LoVo (cell line): ENCODE measurements around the gene TNP1.
A peak's percentile ranks its signal among the peaks of the same experiment; 100 is the strongest.

ENCODE experiments used
- DNase-seq: peaks from one replicate; pipeline ENCODE4 v3.0.0-alpha.2; 2016; ENCODE audit warnings: low spot score

TNP1 gene

GRCh38 chr2:216873573-216873972 lies 13.7 kb upstream of the TNP1 start:
- DNase-seq = no peak

GRCh38 chr2:216872624-216873023 lies 12.8 kb upstream of the TNP1 start:
- no peak for DNase-seq

GRCh38 chr2:216872040-216872439 lies 12.2 kb upstream of the TNP1 start:
- DNase-seq = no peak

- DNase-seq = no peak
Observed at GRCh38 chr2:216871333-216871934, 11.6 kb upstream of the TNP1 start.

GRCh38 chr2:216870508-216871332 lies 10.9 kb upstream of the TNP1 start:
- no peak for DNase-seq

- DNase-seq = no peak
Observed at GRCh38 chr2:216866515-216867095, 6.7 kb upstream of the TNP1 start.

- DNase-seq = no peak
Observed at GRCh38 chr2:216865658-216866057, 5.8 kb upstream of the TNP1 start.

GRCh38 chr2:216863946-216864345 lies 4.1 kb upstream of the TNP1 start:
- no peak for DNase-seq

GRCh38 chr2:216862628-216863398 lies 2.9 kb upstream of the TNP1 start:
- DNase-seq = no peak

GRCh38 chr2:216860426-216861137 lies 718 bp upstream of the TNP1 start:
- DNase-seq = no peak

- no peak for DNase-seq
Observed at GRCh38 chr2:216858312-216858711, 1.6 kb downstream of the TNP1 start.

- no peak for DNase-seq
Observed at GRCh38 chr2:216857131-216857550, 2.7 kb downstream of the TNP1 start.

- no peak for DNase-seq
Observed at GRCh38 chr2:216856406-216857065, 3.3 kb downstream of the TNP1 start.

GRCh38 chr2:216855605-216856004 lies 4.3 kb downstream of the TNP1 start:
- DNase-seq = no peak

- no peak for DNase-seq
Observed at GRCh38 chr2:216855079-216855478, 4.8 kb downstream of the TNP1 start.

- no peak for DNase-seq
Observed at GRCh38 chr2:216851486-216852090, 8.3 kb downstream of the TNP1 start.

- no peak for DNase-seq
Observed at GRCh38 chr2:216850665-216851322, 9.1 kb downstream of the TNP1 start.

GRCh38 chr2:216849987-216850386 lies 9.9 kb downstream of the TNP1 start:
- peak; percentile 45 for DNase-seq

- no peak for DNase-seq
Observed at GRCh38 chr2:216845426-216845825, 14.4 kb downstream of the TNP1 start.

- no peak for DNase-seq
Observed at GRCh38 chr2:216842636-216843035, 17.2 kb downstream of the TNP1 start.
